ENCODE measurements around the gene ATP7B.

DNA sequence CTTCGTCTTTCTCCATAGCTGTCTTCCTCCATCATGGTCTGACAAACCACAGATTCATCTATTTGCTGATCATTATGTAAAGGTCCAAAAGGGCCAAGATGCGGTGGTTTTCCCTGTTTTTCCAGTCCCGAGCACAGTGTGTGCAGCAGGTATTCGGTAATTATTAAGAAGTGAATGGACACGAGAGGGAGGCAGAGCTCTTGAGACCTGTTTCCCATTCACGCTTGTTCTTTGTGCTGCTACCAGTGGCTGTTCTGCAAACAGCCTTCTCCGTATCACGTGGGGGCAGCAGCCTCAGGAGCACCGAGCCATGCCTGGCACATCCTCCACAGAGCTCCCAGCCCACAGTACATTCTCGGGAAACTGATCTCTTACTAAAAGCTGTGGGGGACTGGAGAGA is 99.2 kb downstream of the ATP7B start:
- TF ChIP-seq, protein P1, sequence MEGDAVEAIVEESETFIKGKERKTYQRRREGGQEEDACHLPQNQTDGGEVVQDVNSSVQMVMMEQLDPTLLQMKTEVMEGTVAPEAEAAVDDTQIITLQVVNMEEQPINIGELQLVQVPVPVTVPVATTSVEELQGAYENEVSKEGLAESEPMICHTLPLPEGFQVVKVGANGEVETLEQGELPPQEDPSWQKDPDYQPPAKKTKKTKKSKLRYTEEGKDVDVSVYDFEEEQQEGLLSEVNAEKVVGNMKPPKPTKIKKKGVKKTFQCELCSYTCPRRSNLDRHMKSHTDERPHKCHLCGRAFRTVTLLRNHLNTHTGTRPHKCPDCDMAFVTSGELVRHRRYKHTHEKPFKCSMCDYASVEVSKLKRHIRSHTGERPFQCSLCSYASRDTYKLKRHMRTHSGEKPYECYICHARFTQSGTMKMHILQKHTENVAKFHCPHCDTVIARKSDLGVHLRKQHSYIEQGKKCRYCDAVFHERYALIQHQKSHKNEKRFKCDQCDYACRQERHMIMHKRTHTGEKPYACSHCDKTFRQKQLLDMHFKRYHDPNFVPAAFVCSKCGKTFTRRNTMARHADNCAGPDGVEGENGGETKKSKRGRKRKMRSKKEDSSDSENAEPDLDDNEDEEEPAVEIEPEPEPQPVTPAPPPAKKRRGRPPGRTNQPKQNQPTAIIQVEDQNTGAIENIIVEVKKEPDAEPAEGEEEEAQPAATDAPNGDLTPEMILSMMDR (IDR thresholded peaks at IDR 0.05; ENCODE audit: insufficient read depth, low read length) = no peak
- TF ChIP-seq POLR2AphosphoS5 (IDR thresholded peaks at IDR 0.05; ENCODE audit: low read depth) (no peak), SPI1 (IDR thresholded peaks at IDR 0.05; ENCODE audit: borderline replicate concordance, low read depth) (peak; percentile 38; the same call in 1 of the 2 replicates)
- TF ChIP-seq, protein P2, sequence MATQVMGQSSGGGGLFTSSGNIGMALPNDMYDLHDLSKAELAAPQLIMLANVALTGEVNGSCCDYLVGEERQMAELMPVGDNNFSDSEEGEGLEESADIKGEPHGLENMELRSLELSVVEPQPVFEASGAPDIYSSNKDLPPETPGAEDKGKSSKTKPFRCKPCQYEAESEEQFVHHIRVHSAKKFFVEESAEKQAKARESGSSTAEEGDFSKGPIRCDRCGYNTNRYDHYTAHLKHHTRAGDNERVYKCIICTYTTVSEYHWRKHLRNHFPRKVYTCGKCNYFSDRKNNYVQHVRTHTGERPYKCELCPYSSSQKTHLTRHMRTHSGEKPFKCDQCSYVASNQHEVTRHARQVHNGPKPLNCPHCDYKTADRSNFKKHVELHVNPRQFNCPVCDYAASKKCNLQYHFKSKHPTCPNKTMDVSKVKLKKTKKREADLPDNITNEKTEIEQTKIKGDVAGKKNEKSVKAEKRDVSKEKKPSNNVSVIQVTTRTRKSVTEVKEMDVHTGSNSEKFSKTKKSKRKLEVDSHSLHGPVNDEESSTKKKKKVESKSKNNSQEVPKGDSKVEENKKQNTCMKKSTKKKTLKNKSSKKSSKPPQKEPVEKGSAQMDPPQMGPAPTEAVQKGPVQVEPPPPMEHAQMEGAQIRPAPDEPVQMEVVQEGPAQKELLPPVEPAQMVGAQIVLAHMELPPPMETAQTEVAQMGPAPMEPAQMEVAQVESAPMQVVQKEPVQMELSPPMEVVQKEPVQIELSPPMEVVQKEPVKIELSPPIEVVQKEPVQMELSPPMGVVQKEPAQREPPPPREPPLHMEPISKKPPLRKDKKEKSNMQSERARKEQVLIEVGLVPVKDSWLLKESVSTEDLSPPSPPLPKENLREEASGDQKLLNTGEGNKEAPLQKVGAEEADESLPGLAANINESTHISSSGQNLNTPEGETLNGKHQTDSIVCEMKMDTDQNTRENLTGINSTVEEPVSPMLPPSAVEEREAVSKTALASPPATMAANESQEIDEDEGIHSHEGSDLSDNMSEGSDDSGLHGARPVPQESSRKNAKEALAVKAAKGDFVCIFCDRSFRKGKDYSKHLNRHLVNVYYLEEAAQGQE (IDR thresholded peaks at IDR 0.05; ENCODE audit: insufficient replicate concordance, low read depth) = no peak
